DMS79 (cell line): ENCODE measurements around the gene SIGLEC9.

Source experiments
- DNase-seq: peaks from one replicate; lab custom pipeline; 2025; lab: John Stamatoyannopoulos, UW

SIGLEC9 gene

DNA sequence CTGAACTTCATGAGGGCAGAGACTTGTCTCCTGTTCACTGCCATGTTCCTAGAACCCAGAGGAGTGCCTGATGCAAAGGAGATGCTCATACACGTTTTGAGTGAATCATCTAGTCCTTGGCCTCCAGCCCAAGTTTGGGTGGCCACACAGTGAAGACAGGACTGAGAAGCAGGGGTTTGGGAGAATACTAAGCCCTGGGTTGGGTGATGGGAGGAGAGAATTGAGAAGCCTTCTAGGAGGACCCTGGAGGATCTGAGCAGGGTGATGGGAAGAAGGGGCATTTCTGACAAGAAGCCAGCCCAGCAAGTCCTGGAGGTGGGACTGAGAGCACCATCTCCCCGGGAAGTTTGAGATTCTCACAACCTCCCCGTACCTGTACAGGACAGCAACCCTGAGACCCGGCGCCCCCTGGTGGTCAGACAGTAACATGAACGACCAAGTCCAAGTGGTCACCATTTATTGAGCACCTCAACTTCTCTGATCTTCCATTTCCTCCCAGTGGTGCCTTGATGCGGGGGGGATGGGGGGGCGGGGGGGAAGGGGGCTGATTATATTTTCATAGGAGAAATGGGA lies 27.5 kb upstream of the SIGLEC9 start:
- no peak for DNase-seq

DNA sequence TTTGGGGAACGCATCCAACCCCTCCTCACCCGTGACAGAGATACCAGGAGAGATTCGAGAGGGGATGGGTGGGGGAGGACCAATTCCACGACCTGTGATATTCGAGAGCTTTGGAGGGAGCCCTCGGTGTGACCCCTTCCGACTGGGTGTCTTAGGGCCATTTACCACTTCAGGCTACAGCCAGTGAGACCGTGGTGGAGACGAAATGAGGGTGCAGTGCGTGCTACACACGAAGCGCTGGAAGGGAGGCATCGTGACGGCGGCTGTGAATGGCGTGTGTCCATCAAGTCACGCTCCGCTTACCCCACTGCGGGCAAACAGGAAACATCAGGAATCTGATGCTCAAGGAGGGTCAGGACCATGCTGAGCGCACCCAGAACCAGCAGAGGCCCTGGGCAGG lies 26.9 kb upstream of the SIGLEC9 start:
- DNase-seq = no peak

DNA sequence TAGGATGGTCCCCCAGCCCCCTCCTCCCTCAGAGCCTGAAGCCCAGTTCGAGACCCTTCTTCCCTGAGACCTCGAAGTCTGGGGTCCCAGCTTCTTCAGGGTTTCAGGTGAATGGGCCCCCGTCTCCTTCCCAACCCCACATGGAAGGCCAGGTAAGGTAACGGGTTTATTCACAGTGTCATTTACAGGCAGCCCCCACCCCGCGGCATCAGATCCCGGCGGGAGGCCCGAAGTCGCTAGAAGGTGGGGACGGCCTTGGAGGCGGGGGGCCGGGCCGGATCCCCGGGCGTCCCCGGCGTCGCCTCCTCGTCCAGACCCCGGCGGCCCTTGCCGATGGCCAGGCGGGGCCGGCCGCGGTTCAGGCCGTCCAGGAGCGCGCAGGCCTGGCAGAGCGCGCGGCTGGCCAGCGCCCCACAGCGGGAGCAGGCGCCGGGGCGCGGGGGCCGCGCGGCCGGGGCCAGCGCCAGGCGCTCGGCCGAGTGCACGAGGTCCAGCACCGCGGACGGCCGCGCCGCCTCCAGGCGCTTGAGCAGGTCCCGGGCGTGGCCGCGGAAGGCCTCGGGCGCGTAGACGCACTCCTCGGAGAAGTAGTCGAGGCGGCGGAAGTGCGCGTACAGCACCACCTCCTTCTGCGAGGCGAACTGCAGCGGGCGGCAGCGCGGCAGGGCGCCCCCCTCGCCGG lies 26.2 kb upstream of the SIGLEC9 start:
- no peak for DNase-seq

DNA sequence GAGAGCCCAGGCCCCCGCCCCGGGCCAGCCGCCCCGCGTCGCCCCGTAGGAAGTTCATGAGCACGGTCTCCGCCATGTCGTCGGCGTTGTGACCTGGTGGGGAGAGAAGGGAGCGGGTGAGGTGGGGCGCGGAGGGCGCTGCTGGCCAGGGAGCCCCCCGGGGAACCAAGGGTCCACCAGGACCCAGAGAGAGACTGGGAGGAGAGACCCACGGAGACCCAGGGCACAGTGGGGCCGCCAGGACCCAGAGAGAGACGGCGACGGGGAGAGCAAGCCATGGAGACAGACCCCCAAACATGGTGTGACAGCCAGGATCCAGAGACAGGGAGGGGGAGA lies 25.7 kb upstream of the SIGLEC9 start:
- no peak for DNase-seq

DNA sequence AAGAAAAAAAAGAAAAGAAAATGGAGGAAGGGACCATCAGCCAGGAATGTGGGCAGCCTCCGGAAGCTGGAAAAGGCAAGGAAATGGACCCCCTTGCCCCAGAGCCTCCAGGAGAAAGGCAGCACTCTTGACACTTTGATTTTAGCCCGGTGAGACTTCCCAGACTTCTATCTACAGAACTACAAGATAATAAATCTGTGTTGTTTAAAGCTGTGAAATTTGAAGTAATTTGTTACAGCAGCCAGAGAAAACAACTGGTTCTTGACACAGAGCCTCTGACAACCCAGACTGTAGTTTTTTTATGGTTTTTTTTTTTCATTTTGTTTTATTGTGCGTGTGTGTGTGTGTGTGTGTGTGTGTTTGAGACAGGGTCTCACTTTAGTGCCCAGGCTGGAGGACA lies 24.1 kb upstream of the SIGLEC9 start:
- DNase-seq = no peak

DNA sequence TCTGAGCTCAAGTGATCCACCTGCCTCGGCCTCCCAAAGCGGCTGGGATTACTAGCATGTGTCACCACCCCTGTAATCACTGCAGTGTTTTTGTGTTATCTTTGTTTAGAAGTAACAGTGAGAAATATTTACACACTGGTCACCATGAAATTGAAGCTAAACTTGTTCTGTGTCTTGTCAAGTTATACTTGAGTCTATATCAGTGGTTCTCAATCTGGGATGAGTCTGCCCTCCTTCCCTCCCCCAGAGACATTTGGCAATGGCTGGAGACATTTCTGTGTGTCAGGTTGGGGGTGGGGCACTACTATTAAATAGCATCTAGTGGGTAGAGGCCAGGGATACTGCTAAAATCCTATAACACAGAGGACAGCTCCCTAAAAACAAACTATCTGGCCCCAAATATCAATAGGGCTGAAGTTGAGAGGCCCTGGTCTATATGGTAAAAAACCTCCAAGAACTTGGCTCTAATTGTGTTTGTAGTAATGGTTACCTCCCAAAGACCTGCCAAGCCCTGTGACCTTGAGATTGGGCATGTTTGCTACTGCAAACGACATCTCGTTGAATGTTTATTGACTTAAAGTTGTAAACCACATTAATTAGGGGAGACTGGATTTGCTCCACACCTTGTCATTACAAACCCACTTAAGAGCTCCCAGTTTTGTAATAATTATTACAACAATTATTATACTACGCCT lies 23.4 kb upstream of the SIGLEC9 start:
- DNase-seq = no peak

DNA sequence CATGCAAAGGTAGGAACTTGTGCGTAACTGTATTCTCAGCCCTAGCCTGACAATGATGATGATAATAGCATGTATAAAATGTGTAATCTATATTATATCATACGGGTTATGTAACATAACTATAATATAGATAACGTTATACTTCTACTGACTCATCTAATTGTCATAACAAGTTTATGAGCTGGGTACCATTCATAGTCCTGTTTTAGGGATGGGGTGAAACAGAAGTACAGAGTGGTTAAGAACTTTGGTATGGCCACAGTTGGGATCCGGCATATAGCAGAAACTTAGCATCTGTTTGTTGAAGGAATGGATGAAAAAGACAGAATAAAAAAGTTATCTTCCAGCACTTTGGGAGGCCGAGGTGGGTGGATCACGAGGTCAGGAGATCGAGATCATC lies 21.7 kb upstream of the SIGLEC9 start:
- no peak for DNase-seq

DNA sequence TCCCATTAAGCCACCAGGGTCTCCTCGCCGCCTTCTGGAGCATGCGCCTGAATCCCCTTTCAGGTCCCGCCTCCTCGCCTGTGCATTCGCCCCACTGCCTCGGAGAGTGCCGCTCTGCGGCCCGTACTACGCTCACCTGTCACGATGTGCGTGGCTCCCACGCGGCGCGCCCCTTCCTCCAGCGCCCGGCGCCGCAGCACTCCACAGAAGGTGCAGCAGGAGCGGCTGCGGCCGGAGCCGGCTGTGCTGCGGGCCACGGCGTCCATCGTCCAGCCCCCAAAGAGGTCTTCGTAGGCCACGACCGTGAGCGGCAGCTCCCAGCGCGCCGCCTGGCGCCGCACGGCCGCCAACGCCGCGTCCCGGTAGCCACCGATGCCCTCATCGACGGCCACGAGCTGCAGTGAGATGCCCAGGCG lies 20.8 kb upstream of the SIGLEC9 start:
- DNase-seq = no peak

DNA sequence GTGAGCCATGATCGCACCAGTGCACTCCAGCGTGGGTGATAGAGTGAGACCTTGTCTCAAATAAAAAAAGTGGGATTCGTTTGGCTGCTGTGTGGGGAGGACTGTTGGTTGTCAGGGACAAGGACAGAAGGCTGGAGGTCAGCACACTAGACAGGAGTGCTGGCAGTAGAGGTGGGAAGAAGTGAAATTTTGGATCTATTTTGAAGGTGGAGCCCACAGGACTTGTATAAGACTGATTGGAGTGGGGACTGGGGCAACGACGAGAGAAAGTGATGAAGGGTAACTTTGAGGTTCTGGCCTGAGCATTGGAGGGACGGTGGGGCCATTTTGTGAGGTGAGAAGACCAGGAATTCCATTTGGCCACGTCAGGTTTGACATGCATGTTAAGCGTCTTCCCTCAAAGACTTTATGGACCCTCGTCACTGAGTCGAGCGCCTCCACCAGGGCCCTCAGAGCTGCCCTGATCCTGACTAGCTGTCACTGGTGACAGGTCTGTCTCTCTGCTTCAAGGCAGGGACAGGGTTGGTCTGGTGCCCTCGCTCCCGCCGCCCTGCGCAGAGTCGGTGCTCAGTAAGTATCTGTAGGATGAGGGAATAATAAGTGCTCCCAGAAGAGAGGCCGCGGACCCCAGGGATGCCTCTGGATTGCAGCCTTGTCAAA lies 17.2 kb upstream of the SIGLEC9 start:
- DNase-seq = no peak

DNA sequence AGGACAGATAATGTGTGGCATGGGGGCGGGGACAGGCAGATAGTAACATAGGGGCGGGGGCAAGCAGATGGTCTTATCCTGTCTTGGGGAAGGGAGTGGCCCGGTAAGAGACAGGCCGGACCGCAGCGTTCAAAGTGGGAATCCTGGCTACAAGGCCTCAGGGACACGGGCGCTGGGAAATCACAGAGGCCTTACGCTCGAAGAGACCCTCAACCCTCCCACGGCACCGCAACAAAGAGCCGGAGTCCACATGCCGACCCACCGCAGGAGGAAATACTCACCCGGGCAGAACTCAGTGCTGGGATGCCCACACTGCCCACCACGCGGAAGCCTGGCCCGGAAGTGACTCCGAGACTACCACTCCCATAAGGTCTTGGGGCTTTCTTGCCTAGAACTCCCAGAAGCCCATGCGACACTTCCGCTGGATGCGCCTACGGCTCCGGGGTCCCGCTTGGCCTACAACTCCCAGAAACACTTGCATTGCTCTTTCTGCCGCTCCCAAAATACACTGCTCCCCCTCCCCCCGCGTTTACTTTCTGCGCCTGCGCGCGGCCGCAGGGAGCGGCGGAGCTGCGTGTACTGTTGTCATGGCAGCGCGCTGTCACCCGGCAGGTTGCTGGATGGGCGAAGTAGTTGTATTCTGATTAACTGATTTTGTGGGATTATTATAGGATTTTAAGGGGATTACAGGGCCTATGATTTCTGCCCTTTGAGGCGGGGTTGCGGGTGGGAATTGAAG lies 16.5 kb upstream of the SIGLEC9 start, which contains the start of gene CTU1:
Gene CTU1 (minus strand): TSS at position 344 of the 739 bp plus-strand sequence. CDS start 3,840 bp downstream, outside the sequence.
- peak; percentile 83 for DNase-seq

DNA sequence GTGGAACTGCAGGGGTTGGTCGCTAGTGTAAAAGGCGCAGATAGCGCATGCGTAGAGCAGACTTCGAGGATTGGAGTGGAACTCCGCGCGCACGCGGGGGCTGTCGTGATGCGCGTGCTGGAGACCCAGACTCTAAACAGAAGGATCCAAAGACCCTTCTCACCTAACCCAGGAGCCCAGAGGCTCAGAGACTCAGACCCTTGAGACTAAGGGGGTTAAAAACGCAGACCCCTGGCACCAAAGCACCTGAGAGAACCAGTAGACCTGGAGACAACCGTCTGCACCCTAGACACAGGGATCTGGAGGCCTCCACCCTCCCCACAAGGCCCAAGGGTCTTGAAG lies 15.9 kb upstream of the SIGLEC9 start:
- DNase-seq = no peak

DNA sequence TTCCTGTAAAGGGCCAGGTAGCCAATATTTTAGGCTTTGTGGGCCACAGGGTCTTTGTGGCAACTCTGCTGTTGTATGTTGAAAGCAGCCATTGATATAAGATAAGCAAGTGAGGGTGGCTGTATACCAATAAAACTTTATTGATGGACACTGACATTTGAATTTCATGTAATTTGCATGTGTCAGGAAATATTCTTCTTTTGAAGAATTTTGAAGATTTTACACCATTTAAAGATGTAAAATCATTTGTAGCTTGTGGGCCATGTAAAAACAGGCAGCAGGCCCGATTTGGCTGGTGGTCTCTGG lies 14.1 kb upstream of the SIGLEC9 start:
- DNase-seq = no peak

DNA sequence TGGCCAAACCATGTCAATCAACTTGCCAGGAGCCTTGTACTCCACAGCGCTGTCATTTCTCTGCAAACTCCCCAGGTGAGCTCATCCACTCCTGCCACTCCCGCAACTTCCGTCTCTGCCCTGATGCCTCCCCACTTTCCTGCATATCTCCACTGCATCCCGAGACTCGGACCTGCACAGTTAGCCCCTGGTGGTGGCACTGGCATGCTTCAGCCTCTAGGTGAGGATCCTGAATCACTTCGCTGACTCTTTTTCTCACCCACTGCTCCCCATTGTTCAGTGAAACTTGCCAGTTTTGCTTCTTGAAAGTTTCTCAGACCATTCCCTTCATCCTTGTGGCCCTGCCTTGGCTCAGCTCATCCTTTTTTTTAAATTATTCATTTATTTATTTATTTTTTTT lies 13.1 kb upstream of the SIGLEC9 start:
- DNase-seq = no peak

DNA sequence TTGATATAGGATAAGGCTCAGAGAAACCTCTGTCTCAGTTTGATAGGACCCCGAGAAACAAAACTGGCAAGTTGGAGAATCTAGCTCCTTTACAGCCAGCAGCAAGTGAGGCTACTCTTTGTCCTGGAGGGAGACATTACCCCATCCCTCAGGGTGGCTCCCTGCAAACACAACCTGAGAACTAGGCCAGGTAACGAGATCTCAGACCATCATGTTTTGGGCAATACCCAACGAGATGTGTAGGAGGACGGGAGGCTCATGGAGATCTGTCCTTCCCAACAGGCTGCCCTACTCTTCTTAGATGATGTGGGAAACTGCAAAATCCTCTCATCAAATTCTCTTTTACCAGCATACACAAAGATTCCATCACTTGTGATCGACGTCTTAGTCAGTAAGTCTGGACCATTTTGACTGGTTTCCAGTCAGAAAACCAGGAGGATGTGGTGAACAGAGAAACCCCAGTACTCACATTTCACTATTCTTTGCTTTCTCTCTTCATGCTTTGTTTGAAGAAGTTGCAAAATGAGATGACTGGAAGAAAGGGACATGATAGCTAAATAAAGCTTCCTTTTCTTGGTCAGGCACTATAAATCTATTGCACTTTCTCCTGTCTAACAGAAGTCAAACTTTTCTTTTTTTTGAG lies 10.5 kb upstream of the SIGLEC9 start:
- no peak for DNase-seq

DNA sequence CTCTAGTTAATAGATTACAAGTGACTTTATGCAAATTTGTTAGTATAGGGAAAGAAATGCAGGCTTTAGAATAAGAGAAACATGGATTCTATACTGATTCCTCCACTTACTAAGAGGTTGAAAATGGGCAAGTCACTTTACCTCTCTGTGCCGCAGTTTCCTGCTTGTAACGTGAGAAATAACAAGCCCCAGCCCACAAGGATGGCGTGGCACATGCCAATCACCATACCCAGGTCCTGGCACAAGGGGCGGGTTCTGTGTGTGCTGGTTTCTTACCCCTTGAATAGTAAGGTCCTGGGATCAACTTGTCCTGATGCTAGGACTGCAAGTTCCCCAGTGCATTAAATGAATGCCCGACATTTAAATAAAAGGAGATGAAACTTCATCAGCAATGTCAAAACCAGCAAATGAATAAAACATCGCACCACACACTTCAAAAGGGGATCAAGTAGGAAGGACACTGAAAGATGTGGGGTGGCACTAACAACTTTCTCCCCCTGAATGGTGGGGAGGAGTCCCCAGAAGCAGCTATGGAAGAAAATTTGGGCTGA lies 7.9 kb upstream of the SIGLEC9 start:
- DNase-seq = no peak

DNA sequence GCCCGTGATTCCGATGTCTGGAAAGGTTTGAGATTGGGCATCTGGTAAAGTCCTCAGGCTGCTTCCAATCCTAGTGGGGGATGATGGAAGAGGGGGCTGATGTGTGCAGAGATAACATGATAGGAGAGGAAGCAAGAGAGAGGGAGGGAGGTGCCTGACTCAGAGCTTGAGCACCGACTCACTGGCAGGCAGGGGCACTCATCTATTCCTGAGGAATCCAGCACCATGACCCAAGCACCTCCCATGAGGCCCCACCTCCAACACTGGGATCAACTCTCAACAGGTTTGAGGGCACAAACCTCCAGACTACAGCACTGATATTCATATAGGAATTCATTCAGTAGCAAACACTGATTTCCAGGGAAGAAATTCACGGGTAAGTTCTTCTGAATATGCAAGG lies 5.6 kb upstream of the SIGLEC9 start:
- DNase-seq = no peak

DNA sequence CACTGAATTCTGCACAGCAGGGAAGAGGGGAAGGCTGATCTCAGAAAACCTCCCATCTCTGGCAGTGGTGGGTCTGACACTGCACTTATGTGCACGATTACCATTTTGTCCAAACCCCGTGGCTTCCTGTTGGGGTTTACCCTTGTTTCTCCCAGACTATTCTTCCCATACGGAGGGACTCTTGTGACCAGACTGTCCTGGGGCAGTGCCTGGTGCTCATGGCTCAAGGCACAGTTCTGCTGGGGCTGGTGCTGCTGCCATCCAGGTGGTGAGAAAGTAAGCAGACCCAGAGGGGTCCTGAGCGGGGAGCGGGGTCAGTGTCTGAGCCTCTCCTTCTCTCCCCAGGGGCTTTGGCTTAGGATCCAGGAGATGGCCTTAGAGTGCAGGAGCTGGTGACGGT lies 5.1 kb upstream of the SIGLEC9 start:
- no peak for DNase-seq

DNA sequence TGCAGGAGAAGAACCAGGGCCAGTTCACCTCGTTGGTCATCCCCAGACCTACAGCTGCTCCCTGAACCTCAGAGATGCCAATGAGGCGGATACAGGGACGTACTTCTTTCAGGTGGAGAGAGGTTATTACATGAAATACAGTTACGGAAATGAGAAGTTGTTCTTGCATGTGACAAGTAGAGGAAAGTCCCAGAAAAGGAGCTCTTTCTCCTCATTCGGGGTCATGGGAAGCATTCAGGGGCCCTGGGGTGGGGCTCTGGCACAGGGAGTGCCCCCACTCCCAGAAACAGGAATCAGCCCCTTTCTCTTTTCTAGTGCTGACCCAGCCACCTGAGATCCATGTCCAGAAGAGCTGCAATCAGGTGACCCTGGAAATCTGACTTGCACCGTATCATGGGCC lies 4.5 kb upstream of the SIGLEC9 start:
- DNase-seq = no peak

DNA sequence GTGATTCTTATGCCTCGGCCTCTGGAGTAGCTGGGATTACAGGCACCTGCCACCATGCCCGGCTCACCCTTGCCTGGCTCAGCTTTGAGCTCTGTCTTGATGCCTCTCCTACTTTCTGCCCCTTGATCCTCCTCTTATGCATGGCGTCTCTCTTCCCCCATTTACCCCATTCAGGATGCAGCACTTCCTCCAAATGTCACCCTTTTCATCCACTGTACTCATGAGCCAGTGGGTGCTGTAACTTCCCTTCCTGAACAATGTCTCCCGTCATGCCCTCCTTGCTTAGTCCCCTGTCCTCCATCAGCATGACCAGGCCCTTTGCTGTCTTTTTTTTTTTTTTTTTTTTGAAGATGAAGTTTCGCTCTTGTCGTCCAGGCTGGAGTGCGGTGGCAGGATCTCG lies 3.4 kb upstream of the SIGLEC9 start:
- DNase-seq = no peak

DNA sequence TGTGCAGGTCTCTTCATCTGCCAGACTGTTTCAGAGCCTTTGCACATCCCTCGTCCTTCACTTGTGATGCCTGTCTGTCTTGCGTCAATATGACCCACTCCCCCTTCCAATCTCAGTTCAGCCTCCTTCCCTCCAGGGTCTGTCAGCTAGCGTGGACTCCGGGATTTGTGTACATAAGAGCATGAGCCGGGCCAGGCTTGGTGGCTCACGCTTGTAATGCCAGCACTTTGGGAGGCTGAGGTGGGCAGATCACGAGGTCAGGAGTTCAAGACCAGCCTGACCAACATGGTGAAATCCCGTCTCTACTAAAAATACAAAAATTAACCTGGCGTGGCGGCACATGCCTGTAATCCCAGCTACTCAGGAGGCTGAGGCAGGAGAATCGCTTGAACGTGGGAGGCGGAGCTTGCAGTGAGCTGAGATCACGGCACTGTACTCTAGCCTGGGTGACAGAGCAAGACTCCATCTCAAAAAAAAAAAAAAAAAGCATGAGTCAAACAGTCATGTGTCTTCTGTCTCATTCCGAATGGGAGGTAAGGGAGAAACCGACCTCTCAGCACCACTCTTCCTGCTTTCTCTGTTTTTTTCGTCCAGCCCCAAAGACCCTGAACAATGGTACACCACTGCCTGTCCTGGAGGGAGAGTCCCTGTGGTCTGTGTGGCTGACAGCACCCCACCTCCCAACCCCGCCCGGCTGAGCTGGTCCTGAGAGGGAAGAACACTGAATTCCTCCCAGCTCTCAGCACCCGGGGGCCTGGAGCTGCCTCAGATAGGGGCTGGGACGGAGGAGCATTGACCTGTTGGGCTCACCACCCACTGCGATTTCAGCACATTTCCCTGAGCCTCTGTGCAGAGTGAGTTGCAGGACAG lies 2.4 kb upstream of the SIGLEC9 start:
- no peak for DNase-seq

DNA sequence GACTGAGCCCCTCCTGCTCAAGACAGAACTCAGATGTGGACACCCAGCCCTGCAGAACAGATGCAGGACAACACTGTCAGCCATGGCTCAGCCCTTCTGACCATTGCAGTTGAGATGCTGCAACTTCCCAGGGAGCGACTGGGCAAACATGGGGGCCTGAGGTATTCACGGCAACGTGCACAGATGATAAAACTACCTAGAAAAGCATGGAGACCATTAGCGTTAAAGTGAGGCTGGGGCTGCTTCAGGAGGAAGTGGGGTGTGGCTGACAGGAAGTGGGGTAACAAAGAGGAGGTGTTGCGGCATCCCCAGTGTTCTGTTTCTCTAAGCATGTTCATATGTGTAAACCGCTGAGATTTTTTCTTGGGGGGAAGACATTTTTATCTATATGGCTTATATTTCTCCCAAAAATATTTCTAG lies 1.3 kb upstream of the SIGLEC9 start:
- DNase-seq = no peak
